NCI-H82 treated with DMSO at 0.1 percent for 48 hours (cell line): Measurements from ENCODE around the gene PARP2.
"Not testable (repeated sequence)": the region's sequence is repeated elsewhere in the genome, so short reads cannot be mapped to it uniquely, and the experiment has no call there.

Experiments used
- DNase-seq: peaks from one replicate; lab custom pipeline; 2025; ENCODE audit not compliant: unreplicated experiment; lab: John Stamatoyannopoulos, UW

Gene PARP2, protein sequence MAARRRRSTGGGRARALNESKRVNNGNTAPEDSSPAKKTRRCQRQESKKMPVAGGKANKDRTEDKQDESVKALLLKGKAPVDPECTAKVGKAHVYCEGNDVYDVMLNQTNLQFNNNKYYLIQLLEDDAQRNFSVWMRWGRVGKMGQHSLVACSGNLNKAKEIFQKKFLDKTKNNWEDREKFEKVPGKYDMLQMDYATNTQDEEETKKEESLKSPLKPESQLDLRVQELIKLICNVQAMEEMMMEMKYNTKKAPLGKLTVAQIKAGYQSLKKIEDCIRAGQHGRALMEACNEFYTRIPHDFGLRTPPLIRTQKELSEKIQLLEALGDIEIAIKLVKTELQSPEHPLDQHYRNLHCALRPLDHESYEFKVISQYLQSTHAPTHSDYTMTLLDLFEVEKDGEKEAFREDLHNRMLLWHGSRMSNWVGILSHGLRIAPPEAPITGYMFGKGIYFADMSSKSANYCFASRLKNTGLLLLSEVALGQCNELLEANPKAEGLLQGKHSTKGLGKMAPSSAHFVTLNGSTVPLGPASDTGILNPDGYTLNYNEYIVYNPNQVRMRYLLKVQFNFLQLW

DNA sequence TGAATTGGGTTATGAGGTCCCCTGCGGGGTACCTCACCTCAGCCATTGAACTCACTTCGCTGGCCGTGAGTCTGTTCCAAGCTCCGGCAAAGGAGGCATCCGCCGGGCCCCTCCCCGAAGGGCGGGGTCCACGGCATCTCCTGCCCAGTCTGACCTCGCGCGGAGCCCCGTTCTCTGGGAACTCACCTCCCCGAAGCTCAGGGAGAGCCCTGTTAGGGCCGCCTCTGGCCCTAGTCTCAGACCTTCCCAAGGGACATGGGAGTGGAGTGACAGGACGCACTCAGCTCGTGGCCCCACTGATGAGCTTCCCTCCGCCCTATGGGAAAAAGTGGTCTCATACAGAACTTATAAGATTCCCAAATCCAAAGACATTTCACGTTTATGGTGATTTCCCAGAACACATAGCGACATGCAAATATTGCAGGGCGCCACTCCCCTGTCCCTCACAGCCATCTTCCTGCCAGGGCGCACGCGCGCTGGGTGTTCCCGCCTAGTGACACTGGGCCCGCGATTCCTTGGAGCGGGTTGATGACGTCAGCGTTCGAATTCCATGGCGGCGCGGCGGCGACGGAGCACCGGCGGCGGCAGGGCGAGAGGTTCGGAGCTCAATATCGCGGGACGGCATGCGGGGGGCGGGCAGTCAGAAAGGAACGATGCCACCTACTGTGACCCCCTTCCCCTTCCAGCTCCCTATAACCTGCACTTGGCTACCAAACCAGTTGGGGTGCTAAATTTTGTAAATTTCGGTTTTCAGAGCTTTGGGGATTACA is at the start of gene PARP2:
Gene PARP2 (plus strand): TSS at position 544 of the 770 bp plus-strand sequence. CDS start 7 bp downstream, at position 551.
- DNase-seq, result peak; percentile 99

DNA sequence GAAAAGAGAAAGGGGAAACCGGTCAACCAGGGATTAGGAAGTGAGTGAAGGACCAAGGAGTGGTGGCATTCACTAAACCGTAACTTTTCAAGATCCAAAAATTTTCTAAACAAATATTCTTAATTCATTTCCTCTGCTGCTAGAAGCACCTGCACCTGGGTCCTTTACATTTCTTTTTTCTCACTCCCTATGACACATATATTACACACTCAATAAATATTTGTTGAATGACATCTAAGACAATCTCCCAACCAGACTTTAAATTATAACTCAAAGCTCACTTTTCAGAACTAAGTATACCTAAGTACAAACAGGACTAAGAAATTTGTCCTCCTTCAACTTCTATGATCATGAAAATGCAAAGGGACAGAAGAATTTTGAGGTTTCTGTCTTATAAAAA is 48.8 kb upstream of the PARP2 start:
- DNase-seq, result no peak

DNA sequence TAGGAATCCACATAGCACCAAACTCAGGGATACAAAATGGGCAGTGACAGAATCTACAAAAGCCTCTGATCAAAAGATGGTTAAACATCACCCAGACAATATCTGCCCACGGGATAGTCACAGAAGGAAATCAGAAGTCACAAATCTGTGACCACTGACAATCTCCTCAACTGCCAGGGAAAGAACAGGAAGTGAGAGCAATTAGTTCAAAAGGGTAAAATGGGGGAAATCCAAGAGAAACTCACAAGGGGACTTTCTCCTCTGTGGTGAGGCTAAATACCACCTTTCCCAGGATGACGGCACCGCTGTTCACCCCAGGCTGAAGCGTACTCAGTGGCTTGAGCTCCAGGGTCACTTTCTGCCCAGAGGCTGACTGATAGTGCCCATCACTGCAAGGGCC is 48.4 kb upstream of the PARP2 start:
- DNase-seq, result no peak

DNA sequence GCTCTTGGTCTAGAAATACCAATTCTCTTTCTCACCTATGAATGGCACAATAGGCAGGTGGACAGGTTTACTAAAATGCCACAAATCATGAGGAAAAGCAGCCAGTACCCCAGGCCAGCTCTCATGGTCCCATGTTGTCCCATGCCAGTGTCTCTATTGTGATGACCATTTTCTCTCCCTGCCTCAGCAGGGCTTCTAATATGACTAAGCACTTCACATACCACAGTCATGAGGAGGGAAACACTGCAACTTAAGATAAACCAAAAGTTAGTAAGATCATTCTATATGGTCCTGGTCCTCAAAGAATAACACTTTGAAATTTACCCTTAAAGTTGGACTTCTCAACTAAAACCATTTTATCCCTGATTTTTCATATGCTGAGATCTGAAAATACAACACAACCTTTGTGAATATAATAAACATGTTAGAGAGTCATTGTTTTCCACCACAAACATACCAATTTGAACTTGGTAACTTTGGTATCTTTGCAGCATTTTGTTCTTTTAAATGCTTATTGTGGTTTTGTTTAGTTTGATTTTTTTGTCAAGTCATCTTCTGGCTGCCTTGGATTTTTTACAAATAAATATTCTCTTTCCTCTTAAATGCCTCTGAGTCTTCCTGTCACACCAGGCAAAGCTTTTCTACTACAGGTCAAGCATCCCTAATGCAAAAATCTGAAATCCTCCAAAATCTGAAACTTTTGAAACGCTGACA is 41.2 kb upstream of the PARP2 start:
- no peak for DNase-seq

DNA sequence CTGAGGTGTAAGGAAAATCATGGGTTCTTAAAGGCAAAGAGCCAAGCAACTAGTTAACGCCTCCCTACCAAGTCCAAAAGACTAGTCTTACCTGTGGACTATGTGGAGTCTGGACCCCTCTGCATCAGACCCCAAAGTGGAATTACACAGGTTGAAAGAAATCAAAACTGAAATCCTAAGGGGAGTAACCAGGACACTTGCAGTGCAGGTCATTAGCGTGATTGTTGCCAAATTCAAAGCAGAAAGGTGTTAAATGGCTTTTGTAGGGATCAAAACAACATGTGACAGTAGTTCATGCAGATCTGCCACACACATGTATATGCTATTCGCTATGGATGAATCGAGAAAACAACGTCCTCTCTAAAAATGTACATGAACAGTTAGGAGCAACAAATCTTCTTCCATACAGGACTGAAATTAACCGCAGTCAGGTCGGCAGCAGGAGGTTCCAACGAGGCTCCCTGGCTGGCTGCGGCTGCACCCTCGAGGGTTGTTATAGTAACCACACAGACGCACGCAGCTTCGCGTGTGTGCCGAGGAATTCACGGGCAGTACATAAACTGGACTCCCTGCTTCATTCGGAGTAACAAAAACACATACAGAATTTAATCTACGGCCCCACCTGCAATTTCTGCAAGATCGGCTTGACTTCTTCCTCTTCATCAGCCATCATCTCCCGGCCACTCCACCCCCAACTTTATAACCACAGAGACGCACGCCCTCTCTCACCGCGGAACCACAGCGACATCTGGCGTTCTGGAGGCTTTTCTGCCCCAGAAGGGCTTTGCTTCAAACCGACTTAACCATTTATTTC is 38.0 kb upstream of the PARP2 start, which contains the start of gene TTC5:
Gene TTC5 (minus strand): TSS at position 687 of the 814 bp plus-strand sequence. CDS start 14 bp downstream, at position 673.
- peak; percentile 46 for DNase-seq

DNA sequence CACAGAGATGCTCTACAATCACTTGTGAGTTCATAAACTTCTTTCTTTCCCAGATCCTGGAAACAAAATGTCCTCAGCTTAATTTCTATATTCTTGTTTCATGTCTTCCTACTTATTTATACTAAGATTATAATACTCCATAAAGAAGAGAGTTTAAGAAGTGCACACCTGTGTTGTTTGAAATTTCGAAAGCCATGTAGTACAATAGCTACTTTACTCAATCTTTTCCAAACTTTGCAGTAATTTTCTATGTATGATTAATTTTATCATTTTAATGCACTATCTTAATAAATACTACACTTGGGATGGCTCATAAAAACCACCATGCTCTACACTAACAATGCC is 37.4 kb upstream of the PARP2 start:
- no peak for DNase-seq

DNA sequence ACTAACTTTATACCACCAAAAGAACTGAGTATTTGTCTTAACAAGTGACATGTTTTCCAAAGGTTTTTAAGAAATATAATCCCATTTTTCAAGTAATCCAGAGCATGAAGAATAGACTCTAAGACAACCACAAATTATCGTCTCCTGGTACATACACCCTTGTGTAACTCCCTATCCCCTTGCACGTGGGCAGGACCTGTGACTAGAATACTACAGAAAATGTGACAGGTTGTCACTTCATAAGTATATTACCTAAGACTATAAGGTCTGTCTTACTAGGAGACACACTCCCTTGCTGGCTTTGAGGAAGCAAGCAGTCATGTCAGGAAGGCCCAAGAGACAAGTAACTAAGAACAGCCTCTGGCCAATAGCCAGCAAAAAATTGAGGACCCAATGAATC is 29.4 kb upstream of the PARP2 start:
- no peak for DNase-seq

DNA sequence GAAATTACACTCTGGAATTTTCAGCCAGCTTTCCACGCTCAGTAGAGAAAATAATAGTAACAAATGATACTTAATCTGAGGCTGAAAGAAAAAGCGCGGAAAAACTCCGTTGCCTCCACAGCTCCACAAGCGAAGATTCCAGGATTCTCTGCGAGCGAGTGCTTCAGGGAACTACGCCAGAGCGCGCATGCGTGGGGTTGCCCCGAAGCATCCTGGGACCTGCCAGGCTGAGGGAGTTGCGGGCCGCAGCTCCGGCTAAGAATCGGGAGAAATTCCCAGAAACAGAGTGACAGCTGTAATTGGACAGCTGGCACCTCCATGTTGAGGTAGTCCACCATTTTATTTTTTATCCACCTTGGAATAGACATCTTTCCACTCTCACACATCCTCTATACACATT is 25.7 kb upstream of the PARP2 start:
- no peak for DNase-seq

DNA sequence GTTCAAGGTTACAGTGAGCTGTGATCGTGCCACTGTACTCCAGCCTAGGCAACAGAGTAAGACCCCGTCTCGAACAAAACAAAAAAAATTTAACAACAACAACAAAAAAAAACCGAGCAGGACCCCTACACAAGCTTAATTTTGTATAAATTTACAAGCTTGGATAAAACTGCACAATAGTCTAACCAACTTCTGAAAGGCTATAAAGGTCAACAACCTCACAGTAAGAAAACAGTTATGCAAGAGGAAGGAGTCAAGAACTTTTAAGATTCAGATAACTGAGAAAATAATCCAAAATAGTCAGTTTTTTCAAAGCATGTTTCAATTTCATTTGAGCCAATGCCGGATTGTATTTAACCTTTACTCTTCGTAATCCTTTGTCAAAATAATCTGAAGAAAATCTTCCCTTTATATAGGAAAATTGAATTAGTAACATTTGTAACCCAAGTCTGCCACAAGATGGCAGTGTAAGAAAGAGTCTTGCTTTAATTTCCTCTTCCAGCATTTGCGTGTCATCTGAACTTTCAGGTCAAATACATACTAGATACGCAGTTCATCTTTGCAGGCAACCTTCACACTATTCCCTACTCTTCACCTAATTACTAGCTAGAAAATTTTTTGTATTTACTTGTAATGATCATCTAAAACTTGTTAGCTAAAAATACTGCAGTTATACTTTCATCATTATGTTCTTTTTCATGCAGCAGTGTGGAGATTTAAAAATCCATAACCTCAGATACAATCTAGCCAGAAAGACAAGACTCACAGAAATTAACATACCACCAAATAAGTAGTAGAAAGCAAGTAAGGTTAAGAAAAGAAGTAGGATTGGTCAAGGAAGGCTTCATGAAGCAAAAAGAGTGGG is 16.2 kb upstream of the PARP2 start:
- peak; percentile 35 for DNase-seq

DNA sequence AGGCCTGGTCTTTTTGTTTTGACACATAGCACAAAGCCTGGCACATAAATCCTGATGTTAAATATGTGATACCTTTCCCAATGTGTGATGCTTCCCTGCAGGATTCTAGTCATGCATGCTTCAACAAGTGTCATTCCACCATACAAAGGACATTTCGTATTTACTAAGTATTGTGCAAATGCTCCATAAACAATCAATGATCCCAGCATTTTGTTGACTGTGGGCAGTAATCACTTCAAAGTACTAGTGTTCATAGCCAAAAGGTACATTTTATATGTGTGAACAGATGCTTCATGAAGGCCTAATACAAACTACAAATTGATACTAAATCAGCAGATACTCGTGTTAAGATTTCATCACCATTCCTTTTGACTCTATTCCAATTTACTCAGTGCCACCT is 14.7 kb upstream of the PARP2 start:
- DNase-seq, result no peak

DNA sequence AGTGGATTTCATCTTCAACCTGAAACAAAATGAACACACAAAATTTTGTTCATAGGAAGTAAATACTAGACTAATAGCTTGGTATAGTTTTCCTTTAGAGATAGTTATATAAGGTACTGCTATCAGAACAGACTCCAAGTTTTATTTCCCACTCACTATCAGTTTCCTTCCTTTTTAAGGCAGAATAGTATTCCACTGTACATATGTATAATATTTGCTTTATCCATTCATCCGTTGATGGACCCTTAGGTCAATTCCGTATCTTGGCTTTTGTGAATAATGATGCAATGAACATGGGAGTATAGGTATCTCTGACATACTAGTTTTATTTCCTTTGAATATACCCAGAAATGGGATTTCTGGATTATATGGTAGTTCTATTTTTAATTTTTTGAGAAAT is 14.1 kb upstream of the PARP2 start:
- no peak for DNase-seq

DNA sequence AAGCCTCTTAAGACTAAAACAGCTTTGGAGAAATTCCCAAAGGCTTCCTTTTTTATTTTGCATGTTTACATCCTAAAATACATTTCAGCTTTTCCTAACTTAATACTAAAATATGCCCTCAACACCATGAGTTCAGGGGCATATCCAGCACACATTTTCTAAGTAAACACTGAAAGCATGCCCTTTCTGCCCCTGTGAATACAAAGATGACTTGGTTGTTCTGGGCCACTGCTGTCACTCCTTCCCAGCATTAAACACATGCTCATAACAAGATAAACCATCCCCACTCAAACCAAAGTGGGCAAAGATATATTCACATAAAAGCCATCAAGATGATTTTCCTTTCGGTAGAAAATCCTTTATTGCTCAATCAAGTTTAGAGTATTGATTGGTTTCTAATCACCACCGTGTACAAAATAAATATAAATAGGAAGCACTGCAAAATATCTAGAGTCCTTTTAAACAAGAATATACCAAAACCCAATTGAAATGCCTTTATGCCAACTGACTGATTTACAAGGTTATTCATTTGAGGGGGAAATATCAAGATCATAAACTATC is 12.3 kb upstream of the PARP2 start:
- no peak for DNase-seq

DNA sequence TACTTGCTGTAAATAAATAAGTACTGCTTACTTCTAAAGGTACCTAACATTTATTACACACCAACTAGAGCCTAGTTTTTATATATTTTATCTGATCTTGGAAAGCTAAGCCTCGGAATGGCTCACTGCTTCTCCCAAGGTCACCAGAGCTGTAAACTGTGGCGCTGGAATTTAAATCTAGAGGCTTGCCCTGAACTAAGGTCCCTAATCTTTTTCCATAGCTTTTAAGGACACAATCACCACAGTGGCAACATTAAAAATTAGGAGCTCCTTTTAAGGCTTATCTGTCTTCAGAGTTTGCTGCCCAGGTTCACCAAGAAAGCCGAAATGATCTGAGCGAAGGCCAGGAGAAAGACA is 11.0 kb upstream of the PARP2 start:
- DNase-seq, result peak; percentile 9

DNA sequence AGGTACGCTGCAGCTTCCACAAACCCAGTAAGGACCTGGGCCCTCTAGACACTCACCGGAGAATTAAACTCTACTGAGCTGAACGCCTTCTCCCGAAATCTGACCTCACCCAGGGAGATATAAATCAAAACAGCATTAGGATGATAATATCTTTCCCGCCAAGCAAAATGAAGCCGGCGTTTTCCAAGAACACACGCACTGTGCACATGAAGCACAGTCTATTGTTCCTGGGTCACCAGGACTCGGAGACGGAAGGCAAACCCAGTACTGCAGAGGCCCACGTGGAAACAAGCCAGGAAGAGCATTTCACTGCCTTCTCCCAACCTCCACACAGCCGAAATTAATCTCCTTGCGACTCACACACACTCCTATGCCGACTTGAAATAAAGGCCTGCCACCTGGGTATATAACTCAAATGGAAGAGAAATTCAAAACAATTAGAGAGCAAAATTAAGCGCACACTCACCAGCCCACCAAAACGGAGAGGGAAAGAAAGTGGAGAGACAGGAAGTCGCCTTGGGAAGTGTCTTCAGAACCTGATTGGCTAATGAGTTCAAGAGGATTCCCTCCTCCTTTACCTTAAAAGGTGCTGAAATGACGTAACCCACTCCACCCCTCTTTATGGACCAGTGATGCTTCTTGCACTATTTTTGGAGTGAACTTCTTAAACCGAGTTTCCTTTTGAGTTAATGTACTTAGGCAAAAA is 10.5 kb upstream of the PARP2 start, which contains the start of gene CCNB1IP1:
Gene CCNB1IP1 (minus strand): TSS at position 492 of the 706 bp plus-strand sequence. CDS start 16,756 bp downstream, outside the sequence.
- DNase-seq, result peak; percentile 87

DNA sequence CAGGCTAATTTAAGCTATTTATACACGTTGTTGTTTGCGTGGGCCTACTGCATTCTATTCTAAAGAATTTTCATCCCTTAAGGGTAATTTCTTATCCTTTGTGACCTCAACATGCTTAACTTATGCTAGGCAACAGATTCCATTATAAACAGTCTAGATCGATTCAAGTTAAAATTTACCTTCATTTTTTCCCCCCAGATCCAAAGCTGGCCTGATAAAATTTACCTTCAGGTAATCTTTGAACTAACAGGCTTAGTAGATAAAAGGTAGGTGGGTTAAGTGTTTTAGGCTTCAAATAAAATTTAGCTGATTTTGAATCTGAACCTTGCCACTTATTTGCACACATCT is 10.0 kb upstream of the PARP2 start:
- DNase-seq, result no peak

DNA sequence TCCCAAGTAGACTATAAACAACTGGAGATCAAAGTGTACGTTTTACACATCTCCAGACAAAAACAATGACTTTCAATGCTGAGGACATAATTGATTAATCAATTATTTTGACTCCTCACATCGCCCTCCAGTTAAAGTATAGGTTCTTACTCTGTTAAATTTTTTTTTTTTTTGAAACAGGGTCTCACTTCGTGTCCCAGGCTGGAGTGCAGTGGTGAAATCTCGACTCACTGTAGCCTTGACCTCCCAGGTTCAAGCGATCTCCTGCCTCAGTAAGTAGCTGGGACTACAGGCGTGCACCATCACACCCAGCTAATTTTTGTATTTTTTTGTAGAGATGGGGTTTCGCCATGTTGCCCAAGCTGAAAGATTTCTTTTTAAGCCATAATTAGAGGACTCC is 9.4 kb upstream of the PARP2 start:
- no peak for DNase-seq

DNA sequence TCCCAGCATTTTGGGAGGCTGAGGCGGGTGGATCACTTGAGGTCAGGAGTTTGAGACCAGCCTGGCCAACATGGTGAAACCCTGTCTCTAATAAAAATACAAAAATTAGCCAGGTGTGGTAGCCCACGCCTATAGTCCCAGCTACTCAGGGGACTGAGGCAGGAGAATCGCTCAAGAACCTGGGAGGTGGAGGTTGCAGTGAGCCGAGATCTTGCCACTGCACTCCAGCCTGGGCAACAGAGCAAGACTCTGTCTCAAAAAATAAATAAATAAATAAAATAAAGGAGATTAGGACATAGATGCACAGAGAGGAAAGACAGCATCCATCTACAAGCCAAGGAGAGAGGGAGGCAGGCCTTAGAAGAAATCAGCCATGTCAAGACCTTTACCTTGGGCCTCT is 2.4 kb upstream of the PARP2 start:
- DNase-seq, result not testable (repeated sequence)

DNA sequence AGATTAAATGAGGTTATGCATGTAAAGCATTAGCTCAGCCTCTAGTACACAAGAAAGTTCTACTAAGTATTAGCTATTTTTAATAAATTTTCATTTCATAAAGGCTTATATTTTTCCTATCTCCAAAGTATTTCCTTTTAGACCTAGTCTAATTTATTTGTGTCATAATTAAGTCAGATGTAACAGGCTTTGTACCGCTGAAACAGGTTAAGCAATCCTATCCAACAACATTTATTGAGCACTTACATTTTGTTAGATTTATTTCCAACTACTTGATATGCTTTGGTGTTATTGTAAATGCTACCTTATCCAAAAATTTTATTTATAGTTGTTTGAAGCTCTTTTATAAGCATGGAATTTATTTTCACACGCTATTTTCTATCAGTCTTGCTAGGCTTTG is 1.8 kb upstream of the PARP2 start:
- no peak for DNase-seq

DNA sequence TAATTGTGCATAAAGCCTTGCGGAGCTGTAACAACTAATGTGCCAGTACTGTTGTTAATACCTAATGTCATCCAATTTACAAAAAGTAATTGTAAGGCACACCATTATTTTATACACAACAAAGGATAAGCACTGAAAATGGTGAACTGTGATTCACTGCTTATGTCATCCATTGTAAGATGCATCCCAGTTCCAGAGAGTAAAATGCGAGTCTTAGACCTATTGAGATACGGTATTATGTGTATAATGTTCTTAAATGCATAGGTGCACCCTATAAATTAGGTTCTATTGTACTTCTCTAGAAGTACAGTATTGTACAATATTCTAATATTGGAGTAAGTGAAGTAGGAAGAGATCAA is 406 bp downstream of the PARP2 start:
- DNase-seq, result no peak
